Left kidney (tissue), 2 donors: ENCODE measurements around the gene MYO3B. TPM values are rescaled to one million over a fixed set of nuclear protein-coding genes. Genes with fewer than 3 reads are reported as not detected.
"Not testable (repeated sequence)": the region's sequence is repeated elsewhere in the genome, so short reads cannot be mapped to it uniquely, and the experiment has no call there.

Source experiments
- DNase-seq: peaks from one replicate; pipeline ENCODE4 v3.0.0-alpha.2; 2013
- polyA plus RNA-seq: library from polyadenylated mRNA; unstranded; fragments of 120-200 nt; gene quantifications from one replicate; pipeline ENCODE4 v1.2.1, GENCODE V29; 2013; ENCODE audit not compliant: insufficient read length

Gene MYO3B
- polyA plus RNA-seq, 1 donor: 7.8 TPM

GRCh38 chr2:170647741-170648436 lies 469.9 kb downstream of the MYO3B start:
- no peak for DNase-seq

- no peak for DNase-seq
These were observed 473.8 kb downstream of the MYO3B start for GRCh38 chr2:170651624-170652325.

GRCh38 chr2:170652637-170653417 lies 474.9 kb downstream of the MYO3B start:
- no peak for DNase-seq

GRCh38 chr2:170656669-170657068 lies 478.7 kb downstream of the MYO3B start:
- no peak for DNase-seq

- no peak for DNase-seq
These were observed 482.5 kb downstream of the MYO3B start for GRCh38 chr2:170660409-170660808.

GRCh38 chr2:170665743-170666142 lies 487.8 kb downstream of the MYO3B start:
- DNase-seq: no peak

GRCh38 chr2:170669909-170670308 lies 492.0 kb downstream of the MYO3B start:
- no peak for DNase-seq

- DNase-seq: no peak
These were observed 492.7 kb downstream of the MYO3B start for GRCh38 chr2:170670651-170671050.

GRCh38 chr2:170671079-170671478 lies 493.1 kb downstream of the MYO3B start:
- no peak for DNase-seq

- not testable (repeated sequence) for DNase-seq
These were observed 496.3 kb downstream of the MYO3B start for GRCh38 chr2:170674282-170674681.

GRCh38 chr2:170675701-170676100 lies 497.8 kb downstream of the MYO3B start:
- no peak for DNase-seq

- DNase-seq: no peak
These were observed 501.7 kb downstream of the MYO3B start for GRCh38 chr2:170679607-170680079.

- DNase-seq: no peak
These were observed 502.4 kb downstream of the MYO3B start for GRCh38 chr2:170680172-170680941.

GRCh38 chr2:170681311-170681710 lies 503.4 kb downstream of the MYO3B start:
- no peak for DNase-seq

GRCh38 chr2:170685591-170685990 lies 507.6 kb downstream of the MYO3B start:
- DNase-seq: no peak

GRCh38 chr2:170689481-170689880 lies 511.5 kb downstream of the MYO3B start:
- DNase-seq: no peak

- DNase-seq: no peak
These were observed 512.7 kb downstream of the MYO3B start for GRCh38 chr2:170690640-170691039.

GRCh38 chr2:170694316-170694715 lies 516.4 kb downstream of the MYO3B start:
- no peak for DNase-seq

- no peak for DNase-seq
These were observed 517.8 kb downstream of the MYO3B start for GRCh38 chr2:170695521-170696410.

GRCh38 chr2:170696948-170697347 lies 519.0 kb downstream of the MYO3B start:
- DNase-seq: no peak

GRCh38 chr2:170701011-170701410 lies 523.1 kb downstream of the MYO3B start:
- no peak for DNase-seq
